Metanephros (tissue), 1 donor: Measurements from ENCODE around the gene CR2. TPM values are rescaled to one million over a fixed set of nuclear protein-coding genes. Genes with fewer than 3 reads are reported as not detected.

Experiments used
- total RNA-seq: library from RNA; depleted of rRNA; stranded (reverse); fragments of >200 nt; gene quantifications from one replicate; pipeline ENCODE4 v1.2.3, GENCODE V29; 2014

The CR2 gene
- total RNA-seq: 0.64 TPM

DNA sequence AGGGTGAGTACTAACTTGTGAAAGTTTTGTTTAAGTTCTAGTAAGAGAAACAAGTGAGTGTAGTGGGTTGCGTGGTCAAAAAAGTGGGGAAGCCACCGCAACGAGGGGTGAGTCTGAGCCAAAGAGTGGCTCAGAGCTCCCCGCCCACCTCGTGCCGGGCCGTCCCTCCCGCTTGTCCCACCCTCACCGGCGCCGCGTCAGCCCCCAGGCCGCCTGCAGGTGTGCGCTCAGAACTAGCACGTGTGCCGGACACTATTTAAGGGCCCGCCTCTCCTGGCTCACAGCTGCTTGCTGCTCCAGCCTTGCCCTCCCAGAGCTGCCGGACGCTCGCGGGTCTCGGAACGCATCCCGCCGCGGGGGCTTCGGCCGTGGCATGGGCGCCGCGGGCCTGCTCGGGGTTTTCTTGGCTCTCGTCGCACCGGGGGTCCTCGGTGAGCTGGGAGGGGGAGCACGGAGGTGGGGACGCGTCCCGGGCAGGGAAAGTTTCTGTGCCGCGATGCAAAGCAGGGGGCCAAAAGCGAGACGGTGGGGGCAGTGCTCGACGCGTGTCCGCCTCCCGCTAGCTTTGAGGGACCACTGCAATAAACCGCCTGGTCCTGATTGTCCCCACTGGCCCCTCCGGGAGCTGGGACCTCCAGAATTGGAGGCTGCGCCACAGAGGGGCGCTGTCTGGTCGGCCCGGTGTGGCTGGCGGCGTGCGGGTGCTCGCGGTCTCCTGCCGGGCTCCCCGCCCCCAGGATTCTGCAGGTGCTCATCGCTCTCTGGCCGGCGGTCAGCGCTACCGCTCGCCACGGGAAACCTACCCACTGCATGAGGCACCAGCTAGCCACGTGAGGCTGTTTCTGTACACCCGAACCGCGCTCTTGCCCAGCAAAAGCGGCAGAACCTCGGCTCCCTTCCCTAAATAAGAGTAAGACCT is at the start of gene CR2:
CR2 (plus strand) TSS at position 283 of the 919 bp plus-strand sequence; CDS start at position 374, 91 bp downstream.

DNA sequence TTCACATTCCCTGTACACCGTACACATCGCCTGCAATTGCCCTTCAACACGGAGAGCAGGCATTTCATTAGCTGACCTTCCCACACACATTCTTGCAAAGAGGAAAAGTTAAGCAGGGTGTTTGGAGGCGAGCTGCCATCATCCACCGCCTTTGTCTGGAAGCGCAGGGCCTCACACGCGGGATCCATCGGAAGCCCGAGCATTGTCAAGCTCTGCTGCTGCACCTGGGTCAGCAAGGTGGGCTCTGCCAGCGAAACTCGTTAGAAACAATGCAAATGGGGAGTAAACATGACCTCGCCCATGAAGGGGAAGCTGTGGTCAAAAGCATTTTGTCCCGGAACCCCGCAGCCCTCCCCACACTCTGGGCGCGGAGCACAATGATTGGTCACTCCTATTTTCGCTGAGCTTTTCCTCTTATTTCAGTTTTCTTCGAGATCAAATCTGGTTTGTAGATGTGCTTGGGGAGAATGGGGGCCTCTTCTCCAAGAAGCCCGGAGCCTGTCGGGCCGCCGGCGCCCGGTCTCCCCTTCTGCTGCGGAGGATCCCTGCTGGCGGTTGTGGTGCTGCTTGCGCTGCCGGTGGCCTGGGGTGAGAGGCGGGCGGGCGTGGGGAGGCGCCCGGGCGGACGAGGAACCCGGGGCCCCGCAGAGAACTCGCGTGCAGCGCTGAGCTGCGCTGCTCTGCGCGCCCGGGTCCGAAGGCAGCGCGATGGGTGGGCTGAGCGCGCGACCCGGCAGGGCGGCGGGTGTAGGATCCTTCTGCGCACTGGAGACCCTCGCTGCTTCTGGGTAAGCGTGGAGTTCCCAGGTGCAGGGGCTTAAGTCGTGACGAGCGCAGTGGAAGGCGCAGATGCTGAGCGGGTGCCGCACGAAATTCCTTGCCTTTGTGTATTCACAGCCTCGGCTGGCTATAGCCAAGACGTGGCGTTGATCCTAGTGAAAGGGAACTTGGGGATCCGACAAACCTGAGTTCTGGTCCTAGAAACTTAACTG is 42.0 kb downstream of the CR2 start, which contains the start of gene CR1:
CR1 (plus strand) TSS at position 357 of the 992 bp plus-strand sequence; CDS start at position 468, 111 bp downstream.

Other genes starting within 250 kb of the CR2 start
- gene CD55, start 132.7 kb upstream of the CR2 start, total RNA-seq: 77.8 TPM
- gene CR1, start 41.8 kb downstream of the CR2 start, total RNA-seq: 14.7 TPM
- gene CR1L, start 190.8 kb downstream of the CR2 start, total RNA-seq: 2.5 TPM